SU-DHL-6 (cell line): ENCODE data around the gene ANKRD55.

ENCODE experiments used
- CTCF ChIP-seq: fragments of 200-600 bp; sonication (generic); IDR thresholded peaks from one replicate; pipeline ENCODE4 v1.5.1; 2017; ENCODE audit warnings: antibody characterized with exemption, mild to moderate bottlenecking, low read length, moderate library complexity; ENCODE audit not compliant: insufficient read depth, poor library complexity, severe bottlenecking
- EZH2phosphoT487 ChIP-seq: fragments of 200-600 bp; sonication (generic), shearing (Covaris generic); conservative IDR thresholded peaks from 2 replicates; pipeline ENCODE4 v1.6.1; 2018; ENCODE audit warnings: mild to moderate bottlenecking, antibody characterized with exemption, low read length, moderate library complexity, mixed read lengths

- TF ChIP-seq CTCF (no peak), EZH2phosphoT487 (no peak)
These were observed 180.4 kb downstream of the ANKRD55 start for GRCh38 chr5:56052735-56053134.
